Neural cell (in vitro differentiated cells): ENCODE measurements around the gene BRSK2. TPM values are rescaled to one million over a fixed set of nuclear protein-coding genes. Genes with fewer than 3 reads are reported as not detected.
"Not testable (repeated sequence)": the region's sequence is repeated elsewhere in the genome, so short reads cannot be mapped to it uniquely, and the experiment has no call there.

Experiments
- H2AFZ ChIP-seq: fragments of 200-600, 300-800 bp; sonication (generic), shearing (Covaris generic); 2 replicates; pipeline ENCODE4 v1.6.0; 2014; ENCODE audit warnings: low read depth, mild to moderate bottlenecking, antibody characterized with exemption, low read length, moderate library complexity
- H3F3A ChIP-seq: fragments of 200-600 bp; shearing (Covaris generic); 2 replicates; pipeline ENCODE4 v1.6.1; 2016; ENCODE audit warnings: mild to moderate bottlenecking, moderate library complexity, mixed read lengths, antibody characterized with exemption, low read length; ENCODE audit not compliant: insufficient read depth, poor library complexity, severe bottlenecking
- H3K27ac ChIP-seq: fragments of 200-600, 300-800 bp; sonication (generic), shearing (Covaris generic); 2 replicates; pipeline ENCODE4 v1.5.1; 2014; ENCODE audit warnings: mild to moderate bottlenecking, low read length, moderate library complexity
- H3K27me3 ChIP-seq: fragments of 300-800, 200-600 bp; sonication (generic), shearing (Covaris generic); 2 replicates; pipeline ENCODE4 v1.6.0; 2014; ENCODE audit warnings: mild to moderate bottlenecking, low read depth, low read length, moderate library complexity; ENCODE audit not compliant: insufficient read depth
- H3K36me3 ChIP-seq: fragments of 300-800, 200-600 bp; sonication (generic), shearing (Covaris generic); 2 replicates; pipeline ENCODE4 v1.5.1; 2014; ENCODE audit warnings: mild to moderate bottlenecking, antibody characterized with exemption, low read length, moderate library complexity; ENCODE audit not compliant: insufficient read depth
- H3K4me2 ChIP-seq: fragments of 300-800, 200-600 bp; sonication (generic), shearing (Covaris generic); 2 replicates; pipeline ENCODE4 v1.6.0; 2014; ENCODE audit warnings: mild to moderate bottlenecking, low read length
- H3K4me3 ChIP-seq: fragments of 300-800, 200-600 bp; sonication (generic), shearing (Covaris generic); 2 replicates; pipeline ENCODE4 v1.5.1; 2014; ENCODE audit warnings: mild to moderate bottlenecking, low read length, moderate library complexity
- H3K79me2 ChIP-seq: fragments of 200-600 bp; shearing (Covaris generic); replicated peaks from 2 replicates; pipeline ENCODE4 v1.6.0; 2014; ENCODE audit warnings: mild to moderate bottlenecking, low read length, moderate library complexity; ENCODE audit not compliant: insufficient read depth
- H3K9ac ChIP-seq: fragments of 300-800, 200-600 bp; sonication (generic), shearing (Covaris generic); 2 replicates; pipeline ENCODE4 v1.6.1; 2016; ENCODE audit warnings: mild to moderate bottlenecking, low read length, mixed read lengths
- H3K9me2 ChIP-seq: fragments of 200-600 bp; shearing (Covaris generic); 2 replicates; pipeline ENCODE4 v1.6.1; 2016; ENCODE audit warnings: mild to moderate bottlenecking, low read length, mixed read lengths; ENCODE audit not compliant: insufficient read depth
- H3K9me3 ChIP-seq: fragments of 200-600, 300-800 bp; sonication (generic), shearing (Covaris generic); 2 replicates; pipeline ENCODE4 v1.6.1; 2016; ENCODE audit warnings: mild to moderate bottlenecking, mixed run types, low read length, moderate library complexity, mixed read lengths
- H4K20me1 ChIP-seq: fragments of 200-600 bp; shearing (Covaris generic); 2 replicates; pipeline ENCODE4 v1.6.1; 2016; ENCODE audit warnings: mild to moderate bottlenecking, mixed run types; ENCODE audit not compliant: insufficient read depth
- EP300 ChIP-seq: fragments of 450-650 bp; conservative IDR thresholded peaks from 2 replicates; pipeline ENCODE4 v1.6.1; 2014; ENCODE audit warnings: antibody characterized with exemption, mild to moderate bottlenecking, moderate library complexity; ENCODE audit not compliant: poor library complexity, severe bottlenecking
- EZH2 ChIP-seq: fragments of 200-600, 300-800 bp; shearing (Covaris generic), sonication (generic); IDR thresholded peaks from 2 replicates; pipeline ENCODE4 v1.6.1; 2014; ENCODE audit warnings: antibody characterized with exemption, low read length, borderline replicate concordance, mild to moderate bottlenecking; ENCODE audit not compliant: insufficient read depth, poor library complexity, severe bottlenecking
- MXI1 ChIP-seq: fragments of 450-650 bp; conservative IDR thresholded peaks from 2 replicates; pipeline ENCODE4 v1.6.1; 2014; ENCODE audit warnings: antibody characterized with exemption, mild to moderate bottlenecking; ENCODE audit not compliant: poor library complexity, severe bottlenecking
- POLR2AphosphoS5 ChIP-seq: IDR thresholded peaks from 2 replicates; pipeline ENCODE4 v1.6.1; 2012
- RAD21 ChIP-seq: fragments of 450-650 bp; conservative IDR thresholded peaks from 2 replicates; pipeline ENCODE4 v1.6.1; 2014; ENCODE audit warnings: antibody characterized with exemption, mild to moderate bottlenecking, moderate library complexity
- SMC3 ChIP-seq: fragments of 450-650 bp; conservative IDR thresholded peaks from 2 replicates; pipeline ENCODE4 v1.6.1; 2014; ENCODE audit warnings: antibody characterized with exemption, mild to moderate bottlenecking, moderate library complexity; ENCODE audit not compliant: poor library complexity
- TAF1 ChIP-seq: IDR thresholded peaks from 2 replicates; pipeline ENCODE4 v1.6.1; 2012; ENCODE audit warnings: low read depth
- polyA plus RNA-seq: library from polyadenylated mRNA; depleted of rRNA; stranded (reverse); fragments of >200 nt; gene quantifications from 2 replicates; pipeline ENCODE4 v1.2.3, GENCODE V29; 2014
- TF ChIP-seq, protein P1 (sequence below): IDR thresholded peaks from 2 replicates; pipeline ENCODE4 v1.6.1; 2012; ENCODE audit warnings: borderline replicate concordance
- TF ChIP-seq, protein P2 (sequence below): fragments of 450-650 bp; IDR thresholded peaks from 2 replicates; pipeline ENCODE4 v1.5.1; 2014; ENCODE audit warnings: antibody characterized with exemption, mild to moderate bottlenecking, moderate library complexity; ENCODE audit not compliant: poor library complexity, severe bottlenecking

BRSK2 gene
- polyA plus RNA-seq, 1 donor from 2014 or later, result 47.5 TPM

DNA sequence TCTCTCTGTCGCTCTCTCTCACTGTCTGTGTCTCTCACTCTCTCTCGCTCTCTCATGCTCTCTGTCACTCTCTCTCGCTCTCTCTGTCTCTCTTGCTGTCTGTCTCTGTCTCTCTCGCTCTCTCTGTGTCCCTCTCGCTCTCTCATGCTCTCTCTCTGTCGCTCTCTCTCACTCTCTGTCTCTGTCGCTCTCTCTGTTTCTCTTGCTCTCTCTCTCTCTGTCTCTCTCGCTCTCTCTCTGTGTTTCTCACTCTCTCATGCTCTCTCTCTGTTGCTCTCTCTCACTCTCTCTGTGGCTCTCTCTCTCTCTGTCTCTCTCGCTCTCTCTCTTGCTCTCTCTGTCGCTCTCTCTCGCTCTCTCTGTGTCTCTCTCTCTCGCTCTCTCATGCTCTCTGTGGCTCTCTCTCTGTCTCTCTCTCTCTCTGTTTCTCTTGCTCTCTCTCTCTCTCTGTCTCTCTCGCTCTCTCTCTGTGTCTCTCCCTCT is 33.2 kb upstream of the BRSK2 start:
- Histone ChIP-seq H3K4me2 (no peak overlapping the region), H3K79me2 (no peaks in the 10 kb centered on the region), H3F3A (no peaks in the 10 kb centered on the region), H3K36me3 (no peaks in the 10 kb centered on the region), H3K27me3 (no peaks in the 10 kb centered on the region), H3K27ac (no peak overlapping the region), H3K4me3 (no peak overlapping the region), H4K20me1 (no peaks in the 10 kb centered on the region), H3K9ac (no peak overlapping the region), H3K9me2 (no peaks in the 10 kb centered on the region), H2AFZ (no peak overlapping the region), H3K9me3 (no peaks in the 10 kb centered on the region)
- TF ChIP-seq POLR2AphosphoS5 (no peak), SMC3 (no peak), TAF1 (no peak), RAD21 (no peak), MXI1 (no peak), EZH2 (no peak), EP300 (no peak)
- TF ChIP-seq, protein P1, sequence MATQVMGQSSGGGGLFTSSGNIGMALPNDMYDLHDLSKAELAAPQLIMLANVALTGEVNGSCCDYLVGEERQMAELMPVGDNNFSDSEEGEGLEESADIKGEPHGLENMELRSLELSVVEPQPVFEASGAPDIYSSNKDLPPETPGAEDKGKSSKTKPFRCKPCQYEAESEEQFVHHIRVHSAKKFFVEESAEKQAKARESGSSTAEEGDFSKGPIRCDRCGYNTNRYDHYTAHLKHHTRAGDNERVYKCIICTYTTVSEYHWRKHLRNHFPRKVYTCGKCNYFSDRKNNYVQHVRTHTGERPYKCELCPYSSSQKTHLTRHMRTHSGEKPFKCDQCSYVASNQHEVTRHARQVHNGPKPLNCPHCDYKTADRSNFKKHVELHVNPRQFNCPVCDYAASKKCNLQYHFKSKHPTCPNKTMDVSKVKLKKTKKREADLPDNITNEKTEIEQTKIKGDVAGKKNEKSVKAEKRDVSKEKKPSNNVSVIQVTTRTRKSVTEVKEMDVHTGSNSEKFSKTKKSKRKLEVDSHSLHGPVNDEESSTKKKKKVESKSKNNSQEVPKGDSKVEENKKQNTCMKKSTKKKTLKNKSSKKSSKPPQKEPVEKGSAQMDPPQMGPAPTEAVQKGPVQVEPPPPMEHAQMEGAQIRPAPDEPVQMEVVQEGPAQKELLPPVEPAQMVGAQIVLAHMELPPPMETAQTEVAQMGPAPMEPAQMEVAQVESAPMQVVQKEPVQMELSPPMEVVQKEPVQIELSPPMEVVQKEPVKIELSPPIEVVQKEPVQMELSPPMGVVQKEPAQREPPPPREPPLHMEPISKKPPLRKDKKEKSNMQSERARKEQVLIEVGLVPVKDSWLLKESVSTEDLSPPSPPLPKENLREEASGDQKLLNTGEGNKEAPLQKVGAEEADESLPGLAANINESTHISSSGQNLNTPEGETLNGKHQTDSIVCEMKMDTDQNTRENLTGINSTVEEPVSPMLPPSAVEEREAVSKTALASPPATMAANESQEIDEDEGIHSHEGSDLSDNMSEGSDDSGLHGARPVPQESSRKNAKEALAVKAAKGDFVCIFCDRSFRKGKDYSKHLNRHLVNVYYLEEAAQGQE, result no peak
- TF ChIP-seq, protein P2, sequence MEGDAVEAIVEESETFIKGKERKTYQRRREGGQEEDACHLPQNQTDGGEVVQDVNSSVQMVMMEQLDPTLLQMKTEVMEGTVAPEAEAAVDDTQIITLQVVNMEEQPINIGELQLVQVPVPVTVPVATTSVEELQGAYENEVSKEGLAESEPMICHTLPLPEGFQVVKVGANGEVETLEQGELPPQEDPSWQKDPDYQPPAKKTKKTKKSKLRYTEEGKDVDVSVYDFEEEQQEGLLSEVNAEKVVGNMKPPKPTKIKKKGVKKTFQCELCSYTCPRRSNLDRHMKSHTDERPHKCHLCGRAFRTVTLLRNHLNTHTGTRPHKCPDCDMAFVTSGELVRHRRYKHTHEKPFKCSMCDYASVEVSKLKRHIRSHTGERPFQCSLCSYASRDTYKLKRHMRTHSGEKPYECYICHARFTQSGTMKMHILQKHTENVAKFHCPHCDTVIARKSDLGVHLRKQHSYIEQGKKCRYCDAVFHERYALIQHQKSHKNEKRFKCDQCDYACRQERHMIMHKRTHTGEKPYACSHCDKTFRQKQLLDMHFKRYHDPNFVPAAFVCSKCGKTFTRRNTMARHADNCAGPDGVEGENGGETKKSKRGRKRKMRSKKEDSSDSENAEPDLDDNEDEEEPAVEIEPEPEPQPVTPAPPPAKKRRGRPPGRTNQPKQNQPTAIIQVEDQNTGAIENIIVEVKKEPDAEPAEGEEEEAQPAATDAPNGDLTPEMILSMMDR, result no peak

DNA sequence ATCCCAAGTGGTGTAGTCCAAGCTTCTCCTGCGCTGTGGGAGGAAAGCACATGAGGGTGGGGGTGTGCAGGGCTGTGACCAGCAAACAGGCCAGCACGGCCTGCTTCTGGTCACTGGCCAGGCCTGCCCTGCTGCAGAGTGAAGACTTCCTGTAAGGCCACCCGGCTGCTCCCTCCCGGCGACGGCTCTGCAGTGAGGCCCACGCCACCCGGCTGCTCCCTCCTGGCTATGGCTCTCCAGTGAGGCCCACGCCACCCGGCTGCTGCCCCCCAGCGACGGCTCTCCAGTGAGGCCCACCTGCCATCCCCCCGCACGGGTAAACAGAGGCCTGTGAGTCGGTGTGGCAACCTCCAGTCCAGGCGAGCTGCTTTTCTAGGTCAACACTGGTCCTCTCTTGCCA is 31.4 kb upstream of the BRSK2 start:
- Histone ChIP-seq H3K9ac (no peak overlapping the region), H3K27me3 (no peaks in the 10 kb centered on the region), H3K4me3 (no peak overlapping the region), H3K27ac (no peak overlapping the region), H3K79me2 (no peaks in the 10 kb centered on the region), H3K36me3 (no peaks in the 10 kb centered on the region), H3K9me2 (no peaks in the 10 kb centered on the region), H4K20me1 (no peaks in the 10 kb centered on the region), H3F3A (no peaks in the 10 kb centered on the region), H2AFZ (no peak overlapping the region), H3K9me3 (no peaks in the 10 kb centered on the region), H3K4me2 (no peak overlapping the region)
- TF ChIP-seq RAD21 (no peak), POLR2AphosphoS5 (no peak), EZH2 (no peak), EP300 (no peak), SMC3 (no peak), TAF1 (no peak), MXI1 (no peak)
- TF ChIP-seq, protein P1, result no peak
- TF ChIP-seq, protein P2, result no peak

DNA sequence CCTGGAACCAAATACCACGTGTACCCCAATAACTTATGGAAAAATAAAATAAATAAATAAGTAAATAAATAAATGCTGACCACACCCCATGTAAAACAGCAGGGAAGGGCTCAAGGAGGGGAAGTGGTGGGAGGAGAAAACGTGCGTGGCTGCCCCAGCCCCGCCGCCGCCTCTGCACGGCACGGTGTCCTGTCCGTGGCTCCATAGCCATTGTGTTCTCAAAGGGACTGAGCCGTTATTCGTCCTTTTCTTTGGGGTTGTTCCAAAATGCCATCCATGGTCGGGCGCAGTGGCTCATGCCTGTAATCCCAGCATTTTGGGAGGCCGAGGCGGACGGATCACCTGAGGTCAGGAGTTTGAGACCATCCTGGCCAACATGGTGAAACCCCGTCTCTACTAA is 30.8 kb upstream of the BRSK2 start:
- H3K4me3 ChIP-seq, H3F3A ChIP-seq, H3K9ac ChIP-seq, H3K9me3 ChIP-seq, H4K20me1 ChIP-seq, H3K27ac ChIP-seq, H3K79me2 ChIP-seq, H3K27me3 ChIP-seq, H3K4me2 ChIP-seq, H2AFZ ChIP-seq, H3K9me2 ChIP-seq, H3K36me3 ChIP-seq: not testable (repeated sequence)
